Mesenteric fat pad (tissue), 1 donor: ENCODE data around the gene PAX8. TPM values are rescaled to one million over a fixed set of nuclear protein-coding genes. Genes with fewer than 3 reads are reported as not detected.
"Not testable (repeated sequence)": the region's sequence is repeated elsewhere in the genome, so short reads cannot be mapped to it uniquely, and the experiment has no call there.

Experiments
- DNase-seq: peaks from one replicate; pipeline ENCODE4 v3.0.0-alpha.2; 2020; ENCODE audit warnings: low spot score
- total RNA-seq: library from RNA; stranded (reverse); fragmentation: NEBNext Ultra II Directional; extraction: Animal tissue kit (Norgen Biotek cat#: 25700); gene quantifications from one replicate; pipeline ENCODE4 v1.2.1, GENCODE V29; 2021
- donor health status: DM: yes; HTN: yes; CAD: no.

Gene PAX8
- total RNA-seq, 1 donor from 2014 or later, result 5.3 TPM

GRCh38 chr2:113238871-113239839 is 39.6 kb downstream of the PAX8 start:
- no peak for DNase-seq

- DNase-seq, result no peak
These were observed 41.0 kb downstream of the PAX8 start for GRCh38 chr2:113237604-113238160.

DNA sequence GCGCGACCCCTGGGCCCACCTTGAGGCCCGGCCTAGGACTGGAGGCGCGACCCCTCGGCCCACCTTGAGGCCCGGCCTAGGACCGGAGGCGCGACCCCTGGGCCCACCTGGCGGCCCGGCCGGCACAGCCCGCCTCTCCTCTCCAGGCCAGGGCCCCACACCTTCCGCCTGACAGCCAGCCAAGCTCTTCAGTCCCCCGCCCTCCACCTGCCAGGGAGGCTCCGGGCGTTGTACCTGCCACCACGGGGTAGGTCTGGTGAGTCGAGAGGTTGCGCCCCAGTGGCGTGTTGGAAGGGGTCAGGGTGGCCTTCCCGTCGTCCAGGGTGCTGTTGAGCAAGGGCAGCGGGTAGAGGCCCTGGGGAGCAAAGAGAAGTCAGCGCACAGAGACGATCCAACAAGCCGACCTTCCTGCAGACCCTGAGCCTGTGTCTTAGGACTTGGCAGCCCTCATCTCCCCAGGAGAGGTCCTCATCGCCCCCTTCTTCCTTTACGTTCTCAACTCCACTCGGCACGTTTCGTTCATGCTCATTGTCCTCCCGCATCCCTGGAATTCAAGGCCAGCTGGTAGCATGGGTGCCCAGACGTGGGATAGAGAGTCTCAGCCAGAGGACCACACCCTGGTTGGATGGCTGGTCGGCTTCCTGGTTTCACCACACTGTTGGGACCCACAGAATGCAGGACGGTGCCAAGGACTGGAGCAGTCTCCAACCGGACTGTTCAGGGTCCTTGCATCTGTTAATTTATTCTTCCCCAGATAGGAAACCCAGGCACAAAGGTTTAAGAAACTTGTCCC is 42.2 kb downstream of the PAX8 start:
- no peak for DNase-seq

GRCh38 chr2:113235347-113236226 is 43.1 kb downstream of the PAX8 start:
- not testable (repeated sequence) for DNase-seq

GRCh38 chr2:113234721-113235346 is 43.9 kb downstream of the PAX8 start:
- DNase-seq, result peak; percentile 81

DNA sequence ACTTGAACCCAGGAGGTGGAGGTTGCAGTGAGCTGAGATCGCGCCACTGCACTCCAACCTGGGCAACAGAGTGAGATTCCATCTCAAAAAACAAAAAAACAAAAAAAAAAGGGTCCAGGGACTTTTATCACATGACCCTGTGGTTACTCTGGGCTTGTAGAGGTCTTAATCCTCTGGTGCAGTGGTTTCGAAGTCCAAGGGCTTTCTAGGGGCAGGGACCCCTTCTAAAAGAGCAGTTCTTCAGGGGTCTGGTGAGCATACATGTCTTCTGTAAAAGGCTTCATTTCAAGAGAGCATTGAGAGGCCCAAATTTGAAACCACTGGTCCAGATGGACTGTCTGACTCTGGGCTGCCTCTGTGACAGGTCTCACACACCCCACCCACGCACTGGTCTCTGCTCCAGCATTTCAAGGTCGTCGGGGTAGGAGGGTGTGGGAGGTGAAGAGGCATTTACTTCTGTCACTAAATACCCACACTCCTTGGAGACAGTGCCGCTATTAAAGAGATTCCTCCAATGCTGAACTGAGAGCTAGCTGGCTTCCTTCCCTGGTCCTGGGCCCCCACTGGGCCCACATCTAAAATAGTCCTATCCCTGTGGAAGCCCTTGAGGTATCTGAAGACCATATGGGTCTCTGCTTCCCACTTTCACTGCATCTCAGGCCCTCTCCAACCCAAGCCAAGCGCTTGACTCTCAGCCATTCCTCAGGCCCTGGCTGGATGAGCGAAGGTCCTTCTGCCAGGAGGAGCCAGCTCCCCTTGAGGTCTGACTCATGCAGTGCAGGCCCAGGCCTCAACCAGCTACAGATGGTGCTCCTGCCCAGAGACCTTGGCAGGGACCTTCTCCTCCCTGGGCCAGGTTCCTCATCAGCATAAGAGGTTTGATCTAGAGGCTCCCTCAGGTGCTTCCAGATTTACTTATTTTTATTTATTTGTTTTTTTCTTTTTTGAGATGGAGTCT is 44.8 kb downstream of the PAX8 start:
- DNase-seq, result no peak

DNA sequence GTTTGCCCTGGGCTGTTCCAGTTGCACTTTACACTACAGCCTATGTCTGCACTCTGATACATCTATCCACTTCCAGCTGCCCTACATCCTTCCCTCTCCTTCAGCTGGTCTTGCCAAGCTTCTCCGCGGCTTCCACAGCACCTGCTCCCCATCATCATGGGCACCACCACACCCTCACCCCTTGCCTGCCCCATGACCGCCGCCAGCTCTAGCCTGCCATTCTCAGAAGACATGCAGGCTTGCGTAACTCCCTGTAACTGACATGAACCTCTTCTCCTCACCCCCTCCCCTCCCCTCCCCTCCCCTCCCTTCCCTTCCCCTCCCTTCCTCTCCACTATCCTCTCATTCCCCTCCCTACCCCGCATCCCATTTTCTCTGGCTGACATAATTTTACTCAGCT is 46.0 kb downstream of the PAX8 start:
- DNase-seq, result no peak

DNA sequence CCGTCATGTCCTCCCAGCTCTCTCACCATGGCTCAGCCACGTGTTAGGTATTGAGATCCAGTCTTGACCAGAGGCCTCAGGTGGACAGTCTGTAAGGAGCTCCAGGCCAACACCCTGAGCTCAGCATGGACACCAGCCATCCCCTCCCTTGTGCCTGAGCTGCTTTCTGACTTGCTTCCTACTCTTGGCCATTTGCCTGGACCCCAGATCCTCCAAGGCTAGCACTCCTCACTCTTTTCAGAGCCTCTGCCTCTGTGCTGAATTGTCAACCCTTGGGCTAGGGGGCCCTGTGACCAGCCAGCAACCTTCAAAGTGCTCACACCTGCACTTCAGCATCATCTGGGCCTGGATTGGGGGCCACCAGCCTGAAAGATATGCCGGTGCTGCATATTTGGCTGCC is 46.6 kb downstream of the PAX8 start:
- DNase-seq, result no peak

GRCh38 chr2:113231064-113231463 is 47.7 kb downstream of the PAX8 start:
- no peak for DNase-seq

- DNase-seq, result no peak
These were observed 48.2 kb downstream of the PAX8 start for GRCh38 chr2:113230531-113230930.

- no peak for DNase-seq
These were observed 48.9 kb downstream of the PAX8 start for GRCh38 chr2:113229795-113230194.

DNA sequence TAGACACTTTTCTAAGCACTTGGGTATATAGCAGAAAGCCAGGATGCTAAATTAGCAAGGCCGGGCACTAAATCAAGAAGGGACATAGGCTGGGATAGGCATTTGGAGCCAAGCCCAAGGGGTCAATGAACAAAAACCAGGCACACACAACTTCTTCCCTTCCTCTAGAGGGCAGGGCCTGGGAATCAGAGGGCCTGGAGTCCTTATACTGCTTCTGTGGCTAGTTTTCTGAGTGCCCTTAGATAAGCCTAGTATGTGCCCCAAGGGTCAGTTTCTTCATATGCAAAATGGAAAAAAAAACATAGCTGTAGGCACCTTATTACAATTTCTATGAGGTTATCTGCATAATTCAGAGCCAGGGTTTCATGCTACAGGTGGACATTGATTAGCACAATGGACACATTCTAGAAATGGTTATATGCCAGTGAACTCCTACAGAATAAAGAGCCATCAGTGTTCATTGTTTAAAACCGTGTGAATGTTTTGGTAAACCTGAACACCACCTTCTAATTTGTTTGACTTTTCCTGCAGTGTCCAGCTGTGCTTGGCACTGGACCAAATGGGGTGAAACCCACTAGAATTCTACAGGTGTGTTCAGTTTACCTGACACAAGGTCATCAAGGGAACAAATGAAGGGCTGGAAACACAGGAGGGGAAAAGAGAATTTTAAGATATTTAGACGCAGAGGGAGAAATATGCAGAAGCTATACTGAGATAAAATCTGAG is 49.6 kb downstream of the PAX8 start:
- no peak for DNase-seq

- DNase-seq, result no peak
These were observed 50.4 kb downstream of the PAX8 start for GRCh38 chr2:113228351-113228750.

GRCh38 chr2:113227698-113228097 is 51.0 kb downstream of the PAX8 start:
- no peak for DNase-seq

DNA sequence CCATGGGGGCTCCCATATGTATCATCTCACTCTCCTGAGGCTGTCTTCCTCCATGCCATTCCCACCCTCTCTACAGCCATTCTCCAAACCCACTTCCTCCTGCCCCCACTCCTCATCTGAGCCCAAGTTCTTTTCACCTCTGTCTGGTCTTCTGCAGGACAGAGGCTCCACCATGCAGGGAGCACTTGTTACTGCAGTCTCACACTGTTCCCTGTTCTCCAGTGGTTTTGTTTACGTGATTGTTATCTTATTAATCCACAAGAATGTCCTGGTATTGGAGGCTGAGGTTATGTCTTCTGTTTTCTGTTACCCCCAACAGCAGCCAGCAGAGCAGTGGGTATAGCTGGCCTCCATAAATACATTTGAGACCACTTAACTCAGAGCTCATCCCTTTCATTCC is 51.4 kb downstream of the PAX8 start:
- DNase-seq, result no peak

DNA sequence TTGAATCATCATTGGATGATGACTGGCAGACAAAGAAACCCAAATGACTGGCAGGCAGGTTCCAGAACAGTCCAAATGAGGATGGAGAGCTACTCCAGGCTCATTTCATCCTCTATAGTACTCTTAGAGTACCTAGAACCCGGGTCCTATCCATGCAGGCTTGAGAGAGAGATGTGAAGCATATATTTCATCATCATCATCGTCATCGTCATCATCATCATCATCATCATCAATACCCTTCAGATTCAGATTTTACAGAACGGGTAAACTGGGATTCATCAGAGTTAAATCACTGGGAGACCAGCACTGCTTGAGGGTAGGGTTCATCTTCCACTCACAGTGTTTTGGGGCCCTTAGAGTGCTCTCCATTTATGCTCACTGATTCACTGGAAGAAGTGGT is 52.3 kb downstream of the PAX8 start:
- DNase-seq, result no peak

DNA sequence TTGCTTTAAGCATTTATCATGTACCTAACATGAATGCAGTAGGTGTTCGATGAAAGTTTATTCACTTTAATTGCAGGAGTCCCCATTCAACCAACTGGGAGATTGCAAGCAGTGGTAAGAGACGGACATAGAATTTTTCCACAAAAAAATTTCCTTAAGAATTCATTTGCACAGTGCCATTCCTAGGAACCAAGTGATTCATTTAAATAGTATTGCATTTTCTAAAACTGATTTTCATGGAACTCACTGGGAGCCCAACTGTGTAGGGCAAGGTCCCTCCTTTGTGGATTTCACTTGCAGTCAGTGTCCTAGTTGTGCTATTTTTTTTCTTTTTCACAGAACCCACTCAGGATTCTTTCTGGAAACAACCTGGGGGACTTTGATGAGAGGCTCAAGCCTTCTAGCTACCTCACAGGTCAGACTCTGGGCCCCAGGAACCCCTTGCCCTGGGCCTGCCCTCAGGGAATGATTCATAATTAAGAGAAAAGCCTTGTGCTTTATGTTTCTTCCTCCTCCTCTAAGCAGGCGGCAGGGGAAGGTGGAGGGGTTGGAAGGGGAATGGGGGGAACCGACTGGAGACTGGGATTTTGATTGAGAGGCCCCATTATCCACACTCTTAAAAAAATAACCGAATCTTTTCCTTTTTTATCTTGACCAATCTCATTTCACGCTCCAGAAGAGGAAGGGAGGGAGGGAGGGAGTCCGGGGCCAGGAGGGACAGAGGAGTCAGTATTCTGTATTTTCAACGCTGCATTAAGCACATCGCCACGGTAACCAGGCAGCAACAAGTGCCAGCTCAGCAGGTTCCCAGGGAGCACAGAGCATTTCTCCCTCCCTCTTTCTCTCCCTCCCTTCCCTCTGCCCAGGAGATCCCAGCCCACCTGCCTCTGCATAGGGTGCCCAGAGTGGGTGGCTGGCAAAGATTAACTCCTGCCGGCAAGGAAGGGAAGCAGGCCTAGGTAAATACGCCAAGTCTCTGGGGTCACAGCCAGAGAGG is 53.2 kb downstream of the PAX8 start:
- DNase-seq, result no peak
